Regular cardiac myocyte (primary cell): Measurements from ENCODE around the gene UCN. TPM values are rescaled to one million over a fixed set of nuclear protein-coding genes. Genes with fewer than 3 reads are reported as not detected.

Experiments used
- total RNA-seq: library from RNA; depleted of rRNA; stranded (reverse); fragments of >200 nt; gene quantifications from 2 replicates; pipeline ENCODE4 v1.2.3, GENCODE V29; 2014

The UCN gene
- total RNA-seq, result 0.38 and 1.1 TPM in 2 replicates

GRCh38 chr2:27308359-27308881, at the start of gene UCN:
Gene UCN, minus strand, starts transcription at chr2:27308445. Its CDS starts 550 bp downstream, at chr2:27307895.

DNA sequence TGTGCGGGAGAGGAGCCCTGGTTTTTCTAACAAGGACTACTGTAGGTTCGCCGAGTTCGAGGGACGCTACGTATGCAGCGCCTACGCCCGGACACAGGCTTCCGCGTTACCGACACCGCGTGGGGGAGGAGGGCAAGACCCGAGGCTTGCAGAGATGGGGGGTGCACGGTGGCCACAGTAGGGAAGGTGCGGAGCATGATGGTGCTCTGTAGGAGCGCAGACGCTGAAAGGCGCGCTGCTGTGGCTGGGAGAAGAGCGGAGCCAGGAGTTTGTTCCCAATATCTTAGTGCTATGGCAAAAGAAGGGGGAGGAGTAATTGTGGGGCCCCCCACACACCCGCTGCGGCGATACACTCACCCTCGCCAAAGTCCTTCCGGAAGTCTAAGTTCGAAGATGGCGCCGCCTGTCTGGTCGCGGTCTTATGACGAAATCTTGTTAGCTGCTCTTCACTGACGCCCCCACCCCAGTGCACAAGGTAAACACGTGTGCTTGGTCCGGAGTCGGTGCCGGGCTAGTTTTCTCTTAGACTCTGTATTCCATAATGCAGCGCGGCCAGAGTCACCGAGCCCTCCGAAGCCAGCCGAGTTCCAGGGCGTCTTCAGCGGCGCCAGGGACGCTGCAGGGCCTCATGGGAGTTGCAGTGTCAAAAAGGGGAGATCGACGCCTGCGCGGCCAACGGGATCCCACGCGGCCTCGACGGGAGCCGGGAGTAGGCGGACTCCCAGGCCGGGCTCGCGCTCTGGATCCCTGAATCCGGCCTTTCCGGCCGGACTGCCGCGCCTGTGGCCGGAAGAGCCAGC, 48.3 kb upstream of the UCN start, which contains the start of gene GTF3C2:
Gene GTF3C2, minus strand, starts transcription at position 383 of the 800 bp plus-strand sequence. CDS start 13,210 bp downstream, outside the sequence.

GRCh38 chr2:27322766-27323595, 14.7 kb upstream of the UCN start, which contains the start of gene MPV17:
Gene MPV17, minus strand, starts transcription at chr2:27323097. Its CDS starts 580 bp downstream, at chr2:27322517.

DNA sequence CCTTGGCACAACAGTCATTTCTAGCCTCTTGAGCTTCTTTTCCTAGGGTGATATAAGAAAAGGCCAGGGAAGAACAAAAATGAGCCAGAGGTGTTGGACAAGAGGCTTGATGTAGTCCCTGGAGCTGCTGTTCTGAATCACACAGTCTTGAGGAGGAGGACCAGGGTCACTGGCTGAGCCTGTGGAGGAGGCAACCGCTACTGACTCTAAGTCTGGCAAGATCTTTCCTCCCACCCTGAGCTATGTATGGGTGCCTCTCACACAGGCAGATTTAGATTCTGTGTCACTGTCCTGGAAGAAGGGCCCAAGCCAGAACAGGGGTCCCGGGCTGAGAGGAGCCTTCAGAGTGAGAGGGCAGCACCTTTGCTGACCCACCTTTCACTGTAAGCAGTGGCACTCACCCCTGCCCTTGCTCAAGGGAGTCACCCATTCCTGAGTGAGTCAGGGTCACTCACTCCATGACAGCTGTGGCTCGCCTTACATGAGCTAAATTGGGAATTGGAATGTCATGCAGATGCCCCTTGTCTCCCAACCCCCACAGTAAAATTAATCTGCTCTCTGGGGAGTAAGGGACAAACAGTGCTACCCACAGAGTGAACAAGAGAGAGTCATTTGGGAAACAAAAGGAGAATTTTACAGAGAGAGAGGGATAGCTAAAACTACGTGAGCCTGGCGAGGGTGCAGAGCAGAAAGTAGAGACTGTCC, 26.2 kb downstream of the UCN start, which contains the start of gene TRIM54:
Gene TRIM54, plus strand, starts transcription at position 575 of the 705 bp plus-strand sequence. CDS start 303 bp downstream, outside the sequence.

GRCh38 chr2:27275211-27276150, 32.8 kb downstream of the UCN start, which contains the start of gene DNAJC5G:
Gene DNAJC5G, plus strand, starts transcription at chr2:27275433. Its CDS starts 1,296 bp downstream, at chr2:27276729.

DNA sequence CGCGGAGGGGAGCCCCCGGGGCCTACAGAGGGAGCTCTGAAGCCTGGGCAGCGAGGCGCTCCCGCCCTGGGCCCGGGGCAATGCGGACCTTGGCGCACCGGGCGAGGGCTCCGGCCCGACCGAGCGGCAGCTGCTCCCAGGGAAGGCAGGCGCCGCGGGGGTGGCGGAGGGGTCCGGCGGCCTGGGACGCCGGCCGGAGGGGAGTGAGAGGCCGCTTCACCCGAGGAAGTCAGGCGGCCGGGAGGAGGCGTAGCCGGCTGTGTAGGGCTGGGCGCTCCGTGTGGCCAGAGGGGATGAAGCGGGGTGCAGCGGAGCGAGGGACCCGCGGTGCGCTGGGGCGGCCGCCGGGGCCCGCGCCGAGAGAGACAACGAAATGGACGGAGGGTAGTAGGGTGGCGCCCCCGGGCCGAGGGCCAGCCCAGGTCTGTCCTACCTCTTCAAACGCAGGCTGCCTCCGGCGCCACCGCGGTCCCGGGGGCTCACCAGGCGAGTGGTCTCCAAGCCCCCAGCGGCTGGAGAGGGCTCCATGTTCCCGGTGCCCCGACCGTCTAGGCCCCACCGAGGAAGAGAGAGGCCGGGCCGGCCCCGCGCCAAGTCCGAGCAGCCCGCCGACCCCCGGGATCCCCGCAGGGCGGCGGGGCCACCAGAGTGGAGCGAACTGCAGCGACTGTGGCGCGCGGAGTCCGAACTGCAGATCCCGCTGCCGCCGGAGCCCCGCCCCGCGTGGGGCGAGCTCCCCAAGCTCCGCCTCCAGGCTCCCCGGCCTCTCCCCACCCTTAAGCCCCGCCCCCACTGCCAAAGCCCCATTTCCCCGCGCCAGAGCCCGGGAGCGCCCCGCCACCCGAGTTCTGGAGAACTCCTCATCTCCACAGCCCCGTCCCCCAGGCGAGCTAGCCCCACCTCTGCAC, 45.6 kb downstream of the UCN start, which contains the start of gene SLC30A3:
Gene SLC30A3, minus strand, starts transcription at position 669 of the 908 bp plus-strand sequence. Its CDS starts 141 bp downstream, at position 528.

Other genes starting within 250 kb of the UCN start
- 560 and 905 TPM in 2 replicates for gene OST4, start 236.8 kb downstream of the UCN start, total RNA-seq
- gene EMILIN1, start 229.8 kb downstream of the UCN start, total RNA-seq, result 137 and 184 TPM in 2 replicates
- gene KHK, start 221.7 kb downstream of the UCN start, total RNA-seq, result 0.56 and 0.96 TPM in 2 replicates
- gene CGREF1, start 189.3 kb downstream of the UCN start, total RNA-seq, result 5.0 and 14.9 TPM in 2 replicates
- under 0.01 and 0.28 TPM in 2 replicates for gene ABHD1, start 184.6 kb downstream of the UCN start, total RNA-seq
- 44.5 and 53.3 TPM in 2 replicates for gene PREB, start 173.8 kb downstream of the UCN start, total RNA-seq
- not detected in 2 replicates for gene PRR30, start 169.0 kb downstream of the UCN start, total RNA-seq
- not detected in 2 replicates for gene TCF23, start 159.4 kb downstream of the UCN start, total RNA-seq
- 136 and 240 TPM in 2 replicates for gene ATRAID, start 96.4 kb downstream of the UCN start, total RNA-seq
- 14.9 and 30.3 TPM in 2 replicates for gene SLC5A6, start 96.2 kb downstream of the UCN start, total RNA-seq
- gene CAD, start 91.1 kb downstream of the UCN start, total RNA-seq, result 22.6 and 47.9 TPM in 2 replicates
- under 0.01 and 0.19 TPM in 2 replicates for gene SLC30A3, start 45.4 kb downstream of the UCN start, total RNA-seq
- gene DNAJC5G, start 33.0 kb downstream of the UCN start, total RNA-seq, result not detected in 2 replicates
- gene TRIM54, start 26.0 kb downstream of the UCN start, total RNA-seq, result under 0.01 TPM in 1 of 2 replicates, not detected in the other
- 56.2 and 77.5 TPM in 2 replicates for gene MPV17, start 14.7 kb upstream of the UCN start, total RNA-seq
- 14.1 and 19.2 TPM in 2 replicates for gene GTF3C2, start 48.3 kb upstream of the UCN start, total RNA-seq
- gene EIF2B4, start 61.9 kb upstream of the UCN start, total RNA-seq, result 21.7 and 50.4 TPM in 2 replicates
- 137 and 174 TPM in 2 replicates for gene SNX17, start 62.2 kb upstream of the UCN start, total RNA-seq
- gene ZNF513, start 72.3 kb upstream of the UCN start, total RNA-seq, result 6.8 and 7.1 TPM in 2 replicates
- gene PPM1G, start 101.1 kb upstream of the UCN start, total RNA-seq, result 59.5 and 167 TPM in 2 replicates
- gene NRBP1, start 120.2 kb upstream of the UCN start, total RNA-seq, result 100 and 134 TPM in 2 replicates
- not detected in 2 replicates for gene KRTCAP3, start 133.9 kb upstream of the UCN start, total RNA-seq
- 23.6 and 26.8 TPM in 2 replicates for gene IFT172, start 181.3 kb upstream of the UCN start, total RNA-seq
- 21.7 and 24.5 TPM in 2 replicates for gene FNDC4, start 186.8 kb upstream of the UCN start, total RNA-seq
- 1.1 and 1.9 TPM in 2 replicates for gene GCKR, start 188.4 kb upstream of the UCN start, total RNA-seq